Measurements from ENCODE around the gene MMP19. TPM values are rescaled to one million over a fixed set of nuclear protein-coding genes. Genes with fewer than 3 reads are reported as not detected.
"Not testable (repeated sequence)": the region's sequence is repeated elsewhere in the genome, so short reads cannot be mapped to it uniquely, and the experiment has no call there.

MMP19 gene
- total RNA-seq (2014; rRNA removed; shearing (Covaris generic)), result 4.2 and 4.4 TPM in 2 replicates

- DNase-seq (ENCODE audit: low read depth), result peak; percentile 71
Observed at GRCh38 chr12:55842681-55843429, at the start of gene MMP19. Gene MMP19 (minus strand): TSS chr12:55842936. CDS start chr12:55842830, 106 bp downstream.

GRCh38 chr12:55891310-55891709 lies 48.6 kb upstream of the MMP19 start:
- DNase-seq (ENCODE audit: low read depth), result no peak

DNA sequence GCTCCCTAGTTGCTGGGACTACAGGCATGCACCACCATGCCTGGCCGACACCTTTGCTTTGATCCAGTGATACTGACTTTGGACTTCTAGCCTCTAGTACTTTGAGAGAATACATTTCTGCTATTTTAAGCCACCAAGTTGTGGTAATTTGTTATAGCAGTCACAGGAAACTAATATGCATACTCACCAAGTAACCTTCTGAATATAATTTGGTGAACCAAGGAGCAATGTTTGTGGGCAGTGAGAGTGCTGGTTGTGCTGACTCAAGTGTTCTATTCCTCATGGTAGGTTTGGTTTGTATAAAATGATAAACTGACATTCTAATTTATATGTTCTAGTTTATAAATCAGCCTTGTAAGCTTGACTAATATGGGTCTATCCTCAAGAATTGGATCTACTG lies 42.4 kb upstream of the MMP19 start:
- no peak for DNase-seq (ENCODE audit: low read depth)

DNA sequence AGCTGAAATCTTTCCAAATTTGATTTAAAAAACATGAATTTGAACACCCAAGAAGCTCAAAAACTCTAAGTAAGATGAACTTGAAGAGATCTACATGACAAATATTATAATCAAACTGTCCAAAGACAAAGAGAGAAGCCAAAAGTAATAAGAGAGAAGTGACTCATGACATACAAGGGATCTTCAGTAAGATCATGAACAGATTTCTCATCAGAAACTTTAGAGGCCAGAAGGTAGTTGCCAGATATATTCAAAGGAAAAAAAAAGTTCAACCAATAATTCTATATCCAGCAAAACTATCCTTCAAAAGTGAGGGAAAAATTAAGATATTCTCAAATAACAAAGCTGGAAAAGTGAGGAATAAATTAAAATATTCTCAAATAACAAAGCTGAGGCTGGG lies 35.1 kb upstream of the MMP19 start:
- no peak for DNase-seq (ENCODE audit: low read depth)

- no peak for DNase-seq (ENCODE audit: low read depth)
Observed at GRCh38 chr12:55875704-55876467, 33.1 kb upstream of the MMP19 start.

DNA sequence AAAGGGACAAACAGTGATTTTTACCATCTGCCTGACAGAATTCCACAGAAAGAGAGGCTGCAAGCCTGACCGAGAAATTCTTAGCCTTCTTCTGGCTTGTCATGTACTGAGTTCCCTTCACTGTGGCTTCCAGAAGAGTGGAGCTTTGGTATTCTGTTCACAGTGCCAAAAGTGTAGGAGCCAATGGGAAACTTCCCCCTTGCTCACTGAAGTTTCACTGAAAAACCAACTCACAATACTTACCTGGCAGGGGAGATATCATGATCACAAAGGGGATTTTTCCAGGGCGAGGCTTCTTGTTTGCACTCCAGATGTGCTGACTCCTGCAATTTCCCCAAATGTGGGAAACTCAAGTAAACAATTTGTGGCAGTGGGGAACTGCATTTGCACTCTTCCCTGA lies 31.7 kb upstream of the MMP19 start:
- no peak for DNase-seq (ENCODE audit: low read depth)

DNA sequence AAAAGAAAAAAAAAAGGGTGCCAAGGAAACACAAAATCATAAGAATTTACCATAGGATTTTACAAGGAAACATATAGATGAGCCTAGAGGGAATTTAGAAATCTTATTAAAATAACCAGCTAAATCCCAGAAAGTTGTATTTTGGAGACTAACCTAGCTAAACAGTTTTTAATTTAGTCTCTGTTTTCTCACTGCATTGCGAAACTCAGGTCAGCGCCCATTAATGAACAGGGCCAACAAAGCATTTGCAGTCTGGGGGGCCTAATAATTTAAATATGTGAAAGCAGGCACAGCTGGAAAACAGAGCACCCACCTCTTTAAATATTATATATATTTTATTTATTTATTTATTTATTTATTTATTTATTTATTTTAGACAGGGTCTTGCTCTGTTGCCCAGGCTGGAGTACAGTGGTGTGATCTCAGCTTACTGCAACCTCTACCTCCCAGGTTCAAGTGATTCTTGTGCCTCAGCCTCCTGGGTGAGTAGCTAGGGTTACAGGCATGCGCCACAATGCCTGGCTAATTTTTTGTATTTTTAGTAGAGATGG lies 23.8 kb upstream of the MMP19 start:
- DNase-seq (ENCODE audit: low read depth), result not testable (repeated sequence)

DNA sequence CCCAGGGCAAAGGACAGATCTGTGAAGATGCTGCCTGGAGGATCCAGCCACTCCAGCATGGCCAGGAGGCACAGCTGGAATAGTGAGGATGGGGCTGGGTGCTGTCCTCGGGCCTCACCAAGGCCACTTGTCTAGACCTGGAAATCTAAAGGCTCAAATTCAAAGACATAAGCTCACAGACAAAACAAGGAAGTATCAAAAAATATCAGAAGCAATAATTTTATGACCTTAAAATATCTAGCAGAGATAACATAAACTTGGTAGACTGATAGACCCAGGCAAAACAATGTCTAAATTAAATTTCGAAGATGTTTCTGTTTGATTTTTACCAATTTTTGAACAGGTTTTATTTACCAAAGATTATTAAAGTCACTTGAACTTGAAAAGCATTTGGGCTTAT lies 22.6 kb upstream of the MMP19 start:
- DNase-seq (ENCODE audit: low read depth), result no peak

DNA sequence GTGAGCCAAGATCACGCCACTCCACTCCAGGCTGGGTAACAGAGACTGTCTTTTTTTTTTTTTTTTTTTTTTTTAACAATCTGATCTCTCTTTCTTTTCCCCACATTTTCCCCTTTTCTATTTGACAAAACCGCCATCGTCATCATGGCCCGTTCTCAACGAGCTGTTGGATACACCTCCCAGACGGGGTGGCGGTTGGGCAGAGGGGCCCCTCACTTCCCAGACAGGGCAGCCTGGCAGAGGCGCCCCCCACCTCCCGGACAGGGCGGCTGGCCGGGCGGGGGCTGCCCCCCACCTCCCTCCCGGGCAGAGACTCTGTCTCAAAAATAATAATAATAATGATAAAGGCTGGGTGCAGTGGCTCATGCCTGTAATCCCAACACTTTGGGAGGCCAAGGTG lies 20.2 kb upstream of the MMP19 start:
- not testable (repeated sequence) for DNase-seq (ENCODE audit: low read depth)

- DNase-seq (ENCODE audit: low read depth), result no peak
Observed at GRCh38 chr12:55862286-55862685, 19.6 kb upstream of the MMP19 start.

GRCh38 chr12:55861871-55862270 lies 19.1 kb upstream of the MMP19 start:
- no peak for DNase-seq (ENCODE audit: low read depth)

- no peak for DNase-seq (ENCODE audit: low read depth)
Observed at GRCh38 chr12:55861396-55861795, 18.7 kb upstream of the MMP19 start.

GRCh38 chr12:55852740-55853139 lies 10.0 kb upstream of the MMP19 start:
- DNase-seq (ENCODE audit: low read depth), result no peak

DNA sequence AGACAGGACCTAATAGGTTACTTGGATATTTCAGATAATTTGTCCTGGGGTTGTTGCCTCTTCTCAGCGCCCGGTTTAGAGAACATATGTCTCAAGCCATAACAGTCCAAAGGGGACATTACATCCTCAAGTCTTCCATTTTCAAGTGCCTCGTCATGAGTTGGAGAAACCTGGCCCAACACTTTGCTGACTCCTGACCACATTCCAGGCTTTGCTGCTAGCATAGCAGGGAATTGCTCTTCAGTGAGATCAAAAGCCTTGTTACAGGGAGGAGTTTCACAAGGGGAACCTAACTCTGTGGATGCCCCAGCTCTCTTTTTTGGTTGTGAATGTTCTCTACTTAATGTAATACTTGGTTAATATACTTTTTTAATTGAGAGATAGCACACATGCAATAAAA lies 8.2 kb upstream of the MMP19 start:
- DNase-seq (ENCODE audit: low read depth), result no peak

DNA sequence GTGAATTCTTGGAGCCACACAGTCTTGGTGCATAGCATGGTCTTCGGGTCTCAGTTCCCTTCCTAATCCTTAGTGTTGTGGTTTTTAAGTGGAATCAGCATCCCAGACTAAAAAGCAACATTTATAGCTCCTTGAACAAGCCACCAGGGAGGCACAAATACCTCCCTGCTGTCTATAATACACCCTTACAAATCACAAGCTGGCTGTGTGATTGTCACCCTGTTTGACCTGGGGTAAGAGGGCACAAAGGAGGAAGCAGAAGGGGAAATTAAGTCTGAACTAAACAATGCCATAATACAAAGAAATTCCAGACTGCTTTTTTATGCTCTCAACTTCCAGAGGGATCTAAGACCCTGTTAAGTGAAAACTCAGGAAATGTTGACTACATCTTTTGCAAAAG lies 7.7 kb upstream of the MMP19 start:
- no peak for DNase-seq (ENCODE audit: low read depth)

GRCh38 chr12:55849616-55850343 lies 7.0 kb upstream of the MMP19 start:
- DNase-seq (ENCODE audit: low read depth), result no peak

DNA sequence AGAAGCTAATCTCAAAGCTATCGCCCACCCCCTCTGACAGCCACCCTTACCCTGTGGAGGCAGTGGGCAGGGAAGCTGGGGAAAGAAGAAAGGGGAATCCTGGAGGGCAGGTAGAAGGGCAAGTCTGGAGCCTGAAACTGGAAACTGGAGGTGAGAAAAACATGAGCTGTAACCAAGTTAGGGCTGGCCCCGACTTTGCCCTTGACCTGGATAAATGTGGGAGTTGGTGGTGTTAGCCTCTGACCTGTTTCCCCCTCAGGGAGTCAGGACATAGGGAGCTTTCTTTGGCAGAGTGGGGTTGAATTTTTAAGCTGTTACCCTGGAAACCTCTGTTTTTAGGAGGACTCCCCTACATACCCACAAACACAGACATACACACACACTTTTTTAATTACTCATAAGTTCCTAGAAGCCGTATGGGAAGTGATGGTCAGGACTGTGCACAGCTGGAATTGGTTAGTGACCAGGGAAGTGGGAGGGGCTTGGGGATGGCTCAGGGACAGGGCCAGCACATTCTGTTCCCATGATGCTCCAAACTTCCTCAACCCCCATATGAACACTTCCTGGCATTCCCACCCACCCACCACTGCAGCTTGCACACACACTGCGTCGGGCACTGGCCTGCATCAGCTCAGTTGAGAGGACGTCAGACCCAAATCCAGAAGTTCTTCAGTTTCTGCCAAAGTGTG lies 5.0 kb upstream of the MMP19 start:
- DNase-seq (ENCODE audit: low read depth), result peak; percentile 98

DNA sequence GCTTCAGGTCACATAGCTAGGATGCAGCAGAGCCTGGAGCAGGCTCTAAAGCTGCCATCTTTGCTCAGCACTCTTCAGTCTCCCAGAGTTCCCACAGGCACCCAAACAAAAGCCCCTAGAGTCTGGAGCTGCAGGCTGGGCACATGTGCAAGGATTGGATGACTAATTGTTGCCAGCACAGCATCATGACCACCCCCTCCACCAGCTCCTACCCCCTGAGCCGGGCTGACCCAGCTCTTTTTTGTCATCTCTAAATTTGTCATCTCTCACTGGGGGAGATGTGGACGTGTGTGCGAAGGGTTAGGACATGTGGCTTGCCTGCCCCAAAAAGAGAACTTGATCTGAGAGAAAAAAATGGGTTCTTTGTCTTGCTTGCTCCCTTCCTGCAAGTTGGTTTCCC lies 4.3 kb upstream of the MMP19 start:
- peak; percentile 80 for DNase-seq (ENCODE audit: low read depth)

- no peak for DNase-seq (ENCODE audit: low read depth)
Observed at GRCh38 chr12:55845785-55846496, 3.2 kb upstream of the MMP19 start.

DNA sequence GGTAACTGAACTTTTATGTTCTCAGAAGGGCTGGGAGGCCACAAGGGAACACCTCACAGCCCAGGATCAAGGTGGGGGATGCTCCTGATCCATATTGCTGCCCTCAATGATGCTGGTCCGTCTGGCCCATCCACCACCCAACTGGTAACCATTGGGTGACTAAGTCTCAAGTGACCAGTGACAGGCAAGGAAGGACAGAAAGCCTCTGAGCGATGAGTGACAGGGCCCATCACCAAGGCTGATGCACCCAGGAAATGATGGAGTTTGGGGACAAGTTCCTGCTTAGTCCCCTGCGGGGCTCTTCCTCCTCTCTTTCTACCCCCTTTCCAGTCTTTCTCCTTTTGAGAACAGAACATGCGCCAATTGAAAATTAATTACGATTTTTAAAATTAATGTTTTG lies 2.6 kb upstream of the MMP19 start:
- DNase-seq (ENCODE audit: low read depth), result no peak

DNA sequence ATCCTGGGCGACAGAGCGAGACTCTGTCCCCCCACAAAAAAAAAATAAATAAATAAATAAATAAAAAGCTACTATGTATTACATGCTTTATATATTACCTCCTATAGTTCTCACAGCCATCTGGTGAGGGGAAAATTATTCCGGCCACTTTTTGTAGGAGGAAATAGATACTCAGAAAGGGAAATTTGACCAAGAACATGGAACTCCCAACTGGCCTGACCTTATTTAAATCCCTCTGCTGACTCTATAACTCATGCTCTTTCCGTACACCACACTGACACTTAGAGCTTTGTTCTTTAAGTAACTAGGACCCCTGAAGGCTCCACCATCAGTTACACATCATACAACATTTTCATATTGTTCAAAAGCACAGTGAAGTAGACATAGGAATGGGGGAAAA lies 2.2 kb upstream of the MMP19 start:
- no peak for DNase-seq (ENCODE audit: low read depth)

Data from RPMI7951 (cell line).